Measurements from ENCODE around the gene METTL9. TPM values are rescaled to one million over a fixed set of nuclear protein-coding genes. Genes with fewer than 3 reads are reported as not detected.

METTL9 gene
- total and polyA plus RNA-seq, 2 of the 13 experiments (the other 11 are each of a cell fraction or from before 2014, with no cell fraction given), result 123 to 204 TPM

GRCh38 chr16:21628121-21628726, 28.8 kb downstream of the METTL9 start (continued):
- TF ChIP-seq ZNF142 (CRISPR knock-in tag; IDR thresholded peaks at IDR 0.05), result no peak
- TF ChIP-seq HIC2 (CRISPR knock-in tag; IDR thresholded peaks at IDR 0.05; ENCODE audit: low read depth), result no peak
- no peak for TF ChIP-seq TSC22D2 (CRISPR knock-in tag; IDR thresholded peaks at IDR 0.05; ENCODE audit: borderline replicate concordance)
- TF ChIP-seq KDM3A (CRISPR knock-in tag; IDR thresholded peaks at IDR 0.05; ENCODE audit: low read depth), result no peak
- TF ChIP-seq TEF (CRISPR knock-in tag; IDR thresholded peaks at IDR 0.05), result no peak
- no peak for TF ChIP-seq ZNF7 (CRISPR knock-in tag; IDR thresholded peaks at IDR 0.05)
- no peak for TF ChIP-seq ZNF646 (CRISPR knock-in tag; IDR thresholded peaks at IDR 0.05)
- TF ChIP-seq RBM39 (IDR thresholded peaks at IDR 0.05; ENCODE audit: low read depth, low read length, poor library complexity, severe bottlenecking), result no peak
- no peak for TF ChIP-seq ZBTB43 (CRISPR knock-in tag; conservative IDR thresholded peaks at IDR 0.05)
- TF ChIP-seq SP2 (CRISPR knock-in tag; IDR thresholded peaks at IDR 0.05), result no peak
- no peak for TF ChIP-seq ZNF468 (CRISPR knock-in tag; IDR thresholded peaks at IDR 0.05)
- peak; percentile 68; the same call in 1 of the 2 replicates for TF ChIP-seq SOX5 (CRISPR knock-in tag; IDR thresholded peaks at IDR 0.05; ENCODE audit: borderline replicate concordance)
- no peak for TF ChIP-seq KLF12 (CRISPR knock-in tag; IDR thresholded peaks at IDR 0.05; ENCODE audit: borderline replicate concordance)

Measured in HepG2 (cell line).